Natural killer cell (primary cell): ENCODE data around the gene C12orf76. TPM values are rescaled to one million over a fixed set of nuclear protein-coding genes. Genes with fewer than 3 reads are reported as not detected.

Experiments used
- ATAC-seq, 3 donors: fragments of 150-1000 bp in 2 of 3; fragments of 200-7000 bp in 1 of 3; cut with Tn5 transposase; 1 replicate in 1 of 3; 2 replicates in 2 of 3; pipeline ENCODE4 v1.10.0; 2021; ENCODE audit warnings: mild to moderate bottlenecking in 2 of 3, moderate library complexity in 2 of 3
- DNase-seq, 2 donors: peaks; one replicate each; pipeline versions ENCODE4 v3.0.0 to v3.0.0-alpha.2; 2013 to 2021; ENCODE audit warnings: mixed read lengths in 1 of 2
- H3K27ac ChIP-seq: one replicate; pipeline ENCODE4 v1.5.1; 2013; ENCODE audit warnings: mild to moderate bottlenecking, low read length
- H3K27me3 ChIP-seq: one replicate; pipeline ENCODE4 v1.6.1; 2013; ENCODE audit warnings: low read length; ENCODE audit not compliant: control insufficient read depth, insufficient read depth
- H3K36me3 ChIP-seq: one replicate; pipeline ENCODE4 v1.6.1; 2013; ENCODE audit warnings: low read length; ENCODE audit not compliant: control insufficient read depth, insufficient read depth
- H3K4me1 ChIP-seq: one replicate; pipeline ENCODE4 v1.6.1; 2013; ENCODE audit warnings: low read length; ENCODE audit not compliant: control insufficient read depth, insufficient read depth
- H3K4me3 ChIP-seq: one replicate; pipeline ENCODE4 v1.5.1; 2013; ENCODE audit warnings: low read length
- H3K9me3 ChIP-seq: one replicate; pipeline ENCODE4 v1.6.1; 2013; ENCODE audit warnings: low read length; ENCODE audit not compliant: control insufficient read depth, insufficient read depth
- H3K27ac Mint-ChIP-seq, 2 donors: one replicate each; pipeline ENCODE4 v1.8.0; 2022; ENCODE audit warnings: mild to moderate bottlenecking in 2 of 2, mixed read lengths in 2 of 2, moderate library complexity in 1 of 2
- H3K27me3 Mint-ChIP-seq, 2 donors: one replicate each; pipeline ENCODE4 v1.8.0; 2022; ENCODE audit warnings: low read depth in 2 of 2, mixed read lengths in 2 of 2
- H3K36me3 Mint-ChIP-seq: one replicate; pipeline ENCODE4 v1.8.0; 2022; ENCODE audit warnings: mixed read lengths
- H3K4me1 Mint-ChIP-seq, 2 donors: one replicate each; pipeline ENCODE4 v1.8.0; 2022; ENCODE audit warnings: mixed read lengths in 2 of 2
- H3K4me3 Mint-ChIP-seq: one replicate; pipeline ENCODE4 v1.8.0; 2022; ENCODE audit warnings: mild to moderate bottlenecking, moderate library complexity, mixed read lengths
- H3K9me3 Mint-ChIP-seq, 2 donors: one replicate each; pipeline ENCODE4 v1.8.0; 2022; ENCODE audit warnings: mixed read lengths in 2 of 2
- WGBS: methylation state at CpG from one replicate; pipeline ENCODE4 v1.1.7; 2013; ENCODE audit warnings: missing lambda C conversion rate; ENCODE audit not compliant: insufficient coverage; 5-methylcytosine and 5-hydroxymethylcytosine counted together
- intact Hi-C: fragments of 100-400 bp; cut with micrococcal nuclease; formaldehyde crosslinking; loops from one replicate; pipeline ENCODE4 v1.14.2; 2022
- total RNA-seq, 4 donors: library from RNA; stranded (reverse); fragments of 120-200 nt in 1 of 4; gene quantifications; one replicate each; pipeline versions ENCODE4 v1.2.3 to v1.2.4, GENCODE V29; 2013 to 2022
- TF ChIP-seq, protein P1 (sequence below): fragments of 200-600 bp; IDR thresholded peaks from one replicate; pipeline ENCODE4 v1.8.0; 2022; ENCODE audit warnings: antibody characterized with exemption

C12orf76 gene
- total RNA-seq, 3 donors from 2014 or later (not counting 1 experiment from before 2014, with no cell fraction given) = 9.9 to 12.1 (median 10.9) TPM

DNA sequence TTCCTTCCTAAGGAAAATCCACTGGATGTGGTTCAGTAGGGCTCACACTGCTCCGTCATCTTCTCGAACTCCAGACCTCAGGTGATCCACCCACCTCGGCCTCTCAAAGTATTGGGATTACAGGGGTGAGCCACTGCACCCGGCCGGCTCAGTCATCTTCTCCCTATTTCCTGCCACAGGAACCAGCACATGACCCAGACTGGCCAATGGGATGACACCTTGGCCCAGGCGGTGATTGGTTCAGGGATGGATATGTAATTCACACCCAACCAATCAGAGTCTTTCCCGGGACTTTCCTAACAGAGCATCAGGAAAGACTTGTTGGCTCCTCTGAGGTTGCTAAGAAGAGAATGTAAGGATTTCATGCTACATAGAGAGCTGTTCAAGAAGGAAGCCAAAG lies 19.2 kb upstream of the C12orf76 start:
- no peak for ATAC-seq
- Mint-ChIP-seq H3K4me3 (no peak overlapping the region), H3K27ac (no peak overlapping the region), H3K4me1 (peaks cover 0 to 6% of the 10 kb centered on the region in 2 donors), H3K9me3 (no peaks in the 10 kb centered on the region), H3K36me3 (no peaks in the 10 kb centered on the region), H3K27me3 (peaks cover 0 to 3% of the 10 kb centered on the region in 2 donors)
- H3K27ac ChIP-seq = no peak overlapping the region
- intact Hi-C loops = no loop called here
- H3K27me3 ChIP-seq = no peaks in the 10 kb centered on the region
- DNase-seq = no peak
- no peaks in the 10 kb centered on the region for H3K36me3 ChIP-seq
- H3K4me3 ChIP-seq = no peak overlapping the region
- H3K4me1 ChIP-seq = no peaks in the 10 kb centered on the region
- H3K9me3 ChIP-seq = no peaks in the 10 kb centered on the region
- 94% methylated on average over 6 of the region's 7 CpGs for WGBS
- TF ChIP-seq, protein P1, sequence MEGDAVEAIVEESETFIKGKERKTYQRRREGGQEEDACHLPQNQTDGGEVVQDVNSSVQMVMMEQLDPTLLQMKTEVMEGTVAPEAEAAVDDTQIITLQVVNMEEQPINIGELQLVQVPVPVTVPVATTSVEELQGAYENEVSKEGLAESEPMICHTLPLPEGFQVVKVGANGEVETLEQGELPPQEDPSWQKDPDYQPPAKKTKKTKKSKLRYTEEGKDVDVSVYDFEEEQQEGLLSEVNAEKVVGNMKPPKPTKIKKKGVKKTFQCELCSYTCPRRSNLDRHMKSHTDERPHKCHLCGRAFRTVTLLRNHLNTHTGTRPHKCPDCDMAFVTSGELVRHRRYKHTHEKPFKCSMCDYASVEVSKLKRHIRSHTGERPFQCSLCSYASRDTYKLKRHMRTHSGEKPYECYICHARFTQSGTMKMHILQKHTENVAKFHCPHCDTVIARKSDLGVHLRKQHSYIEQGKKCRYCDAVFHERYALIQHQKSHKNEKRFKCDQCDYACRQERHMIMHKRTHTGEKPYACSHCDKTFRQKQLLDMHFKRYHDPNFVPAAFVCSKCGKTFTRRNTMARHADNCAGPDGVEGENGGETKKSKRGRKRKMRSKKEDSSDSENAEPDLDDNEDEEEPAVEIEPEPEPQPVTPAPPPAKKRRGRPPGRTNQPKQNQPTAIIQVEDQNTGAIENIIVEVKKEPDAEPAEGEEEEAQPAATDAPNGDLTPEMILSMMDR = no peak

DNA sequence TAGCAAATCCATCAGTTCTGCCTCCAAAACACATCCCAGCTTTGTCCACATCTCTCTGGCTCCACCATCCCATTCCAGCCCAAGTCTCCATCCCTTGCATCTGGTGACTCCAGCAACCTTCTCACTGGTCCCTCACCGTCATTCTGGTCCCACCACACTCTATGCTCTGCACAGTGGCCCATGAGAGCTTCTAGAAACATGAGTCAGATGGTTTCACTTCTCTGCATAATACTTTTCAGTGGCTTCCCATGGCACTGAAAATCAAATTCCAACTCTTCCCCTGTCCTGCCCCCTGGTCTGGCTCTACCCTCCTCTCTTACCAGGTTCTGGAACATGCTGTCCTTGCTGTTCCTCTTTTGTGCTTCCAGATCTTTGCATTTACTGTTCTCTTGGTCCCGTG lies 17.2 kb upstream of the C12orf76 start:
- H3K36me3 ChIP-seq = no peaks in the 10 kb centered on the region
- Mint-ChIP-seq H3K27me3 (peaks cover 0 to 6% of the 10 kb centered on the region in 2 donors), H3K4me1 (peaks cover 0 to 6% of the 10 kb centered on the region in 2 donors), H3K27ac (no peak overlapping the region), H3K4me3 (no peak overlapping the region), H3K9me3 (no peaks in the 10 kb centered on the region), H3K36me3 (no peaks in the 10 kb centered on the region)
- no peaks in the 10 kb centered on the region for H3K4me1 ChIP-seq
- ATAC-seq = no peak
- H3K27ac ChIP-seq = no peak overlapping the region
- TF ChIP-seq, protein P1 = no peak
- no peak overlapping the region for H3K4me3 ChIP-seq
- intact Hi-C loops = no loop called here
- 73% methylated on average over 2 of the region's 2 CpGs for WGBS
- no peak for DNase-seq
- no peaks in the 10 kb centered on the region for H3K27me3 ChIP-seq
- H3K9me3 ChIP-seq = no peaks in the 10 kb centered on the region

DNA sequence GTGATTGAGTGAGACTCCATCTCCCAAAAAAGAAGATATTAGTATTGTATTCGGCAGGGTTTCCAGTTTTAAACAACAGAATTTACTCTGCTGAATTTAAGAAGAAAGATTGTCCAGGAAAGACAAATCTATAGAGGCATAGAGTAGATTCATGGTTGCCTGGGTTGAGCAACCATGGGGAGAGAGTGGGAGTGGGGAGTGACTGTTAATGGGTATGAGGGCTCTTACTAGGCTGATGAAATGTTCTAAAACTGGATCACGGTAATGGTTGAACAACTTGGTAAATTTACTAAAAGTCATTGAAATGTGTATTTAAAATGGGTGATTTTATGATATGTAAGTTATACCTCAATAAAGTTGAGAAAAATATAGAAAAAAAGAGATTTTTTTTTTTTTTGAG lies 13.9 kb upstream of the C12orf76 start:
- no peaks in the 10 kb centered on the region for H3K4me1 ChIP-seq
- no peak overlapping the region for H3K4me3 ChIP-seq
- Mint-ChIP-seq H3K4me1 (peaks cover 0 to 10% of the 10 kb centered on the region in 2 donors), H3K36me3 (no peaks in the 10 kb centered on the region), H3K9me3 (no peaks in the 10 kb centered on the region), H3K4me3 (no peak overlapping the region), H3K27ac (no peak overlapping the region), H3K27me3 (peaks cover 0 to 6% of the 10 kb centered on the region in 2 donors)
- WGBS = 95% methylated on average over 2 of the region's 2 CpGs
- intact Hi-C loops = no loop called here
- TF ChIP-seq, protein P1 = no peak
- no peaks in the 10 kb centered on the region for H3K36me3 ChIP-seq
- no peaks in the 10 kb centered on the region for H3K27me3 ChIP-seq
- no peak overlapping the region for H3K27ac ChIP-seq
- no peaks in the 10 kb centered on the region for H3K9me3 ChIP-seq
- DNase-seq (no peak), ATAC-seq (no peak)

DNA sequence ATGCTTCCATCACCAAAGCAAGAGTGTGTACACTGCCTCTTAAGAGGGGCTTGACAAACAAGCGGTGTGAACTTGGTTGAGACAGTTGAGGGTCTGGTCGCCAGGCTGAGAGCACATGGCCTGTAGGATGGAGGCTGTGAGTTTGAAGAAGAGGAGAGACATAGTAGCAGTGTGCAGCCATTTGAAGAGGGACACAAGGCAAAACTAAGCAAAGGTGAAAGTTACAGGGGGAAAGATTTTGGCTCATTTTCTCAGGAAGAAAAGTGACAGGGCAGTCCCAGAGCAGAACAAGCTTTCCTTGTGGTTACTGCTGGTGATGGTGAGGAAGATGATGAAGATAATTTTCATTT lies 11.3 kb upstream of the C12orf76 start:
- H3K36me3 ChIP-seq = no peaks in the 10 kb centered on the region
- TF ChIP-seq, protein P1 = no peak
- H3K27me3 Mint-ChIP-seq = peaks cover 0 to 5% of the 10 kb centered on the region in 2 donors
- H3K36me3 Mint-ChIP-seq = no peaks in the 10 kb centered on the region
- no peaks in the 10 kb centered on the region for H3K4me1 ChIP-seq
- no peaks in the 10 kb centered on the region for H3K9me3 ChIP-seq
- H3K4me3 ChIP-seq = no peak overlapping the region
- no peak overlapping the region for H3K27ac Mint-ChIP-seq
- no peaks in the 10 kb centered on the region for H3K27me3 ChIP-seq
- H3K9me3 Mint-ChIP-seq = no peaks in the 10 kb centered on the region
- intact Hi-C loops = no loop called here
- H3K4me1 Mint-ChIP-seq = peaks cover 0 to 5% of the 10 kb centered on the region in 2 donors
- no peak for DNase-seq
- WGBS = 94% methylated on average over 2 of the region's 2 CpGs
- H3K27ac ChIP-seq = no peak overlapping the region
- H3K4me3 Mint-ChIP-seq = no peak overlapping the region
- no peak for ATAC-seq
